ENCODE data around the gene FAM200B. TPM values are rescaled to one million over a fixed set of nuclear protein-coding genes. Genes with fewer than 3 reads are reported as not detected.

FAM200B gene
- total RNA-seq, 4 donors from 2014 or later: 54.1 to 97.4 (median 72.7) TPM

- Histone ChIP-seq H3K9me3 (no peaks in the 10 kb centered on the region), H3K27ac (peak within 1 kb of the TSS in 3 of 4 donors; percentile 34 to 67 (median 41)), H3K4me3 (peak within 1 kb of the TSS; percentile 27 to 56), H3K27me3 (no peaks in the 10 kb centered on the region), H3K4me1 (peaks cover 0 to 13% (median 0%) of the 10 kb centered on the region in 3 donors), H3K36me3 (no peaks in the 10 kb centered on the region)
- peak; percentile 82 for ATAC-seq
- TF ChIP-seq POLR2AphosphoS5 (IDR thresholded peaks at IDR 0.05) (peak; percentile 32), CTCF (IDR thresholded peaks at IDR 0.05) (no peak), POLR2A (IDR thresholded peaks at IDR 0.05) (no peak)
- 0 to 2% methylated on average over 1 to 19 of the region's 43 CpGs for WGBS, 2 donors (ENCODE audit: low coverage in 1 of 2)
These were observed 21.3 kb downstream of the FAM200B start, which contains the start of gene BST1 for GRCh38 chr4:15702941-15703403. TSS of gene BST1 (plus strand) at chr4:15703065. CDS start at chr4:15703145, 80 bp downstream.

- peaks cover 0 to 13% (median 0%) of the 10 kb centered on the region in 3 donors for H3K4me1 ChIP-seq
- ATAC-seq: peak; percentile 7
- no peak for TF ChIP-seq POLR2A (IDR thresholded peaks at IDR 0.05)
- TF ChIP-seq EP300 (IDR thresholded peaks at IDR 0.05): no peak
- no peak for TF ChIP-seq POLR2AphosphoS5 (IDR thresholded peaks at IDR 0.05)
- TF ChIP-seq CTCF (IDR thresholded peaks at IDR 0.05): no peak
- peak overlapping the region in 3 of 4 donors; percentile 34 to 67 (median 41) for H3K27ac ChIP-seq
- H3K36me3 ChIP-seq: no peaks in the 10 kb centered on the region
- no peaks in the 10 kb centered on the region for H3K9me3 ChIP-seq
- 75 to 87% methylated on average over 8 to 11 of the region's 11 CpGs for WGBS, 2 donors (ENCODE audit: low coverage in 1 of 2)
- H3K27me3 ChIP-seq: no peaks in the 10 kb centered on the region
- peak overlapping the region; percentile 27 to 56 for H3K4me3 ChIP-seq
These were observed 21.8 kb downstream of the FAM200B start for GRCh38 chr4:15703439-15703838.

GRCh38 chr4:15704129-15704528, 22.5 kb downstream of the FAM200B start:
- Histone ChIP-seq H3K36me3 (no peaks in the 10 kb centered on the region), H3K4me1 (peaks cover 0 to 13% (median 0%) of the 10 kb centered on the region in 3 donors), H3K9me3 (no peaks in the 10 kb centered on the region), H3K27ac (no peak overlapping the region), H3K4me3 (no peak overlapping the region), H3K27me3 (no peaks in the 10 kb centered on the region)
- ATAC-seq: no peak
- no peak for TF ChIP-seq CTCF (IDR thresholded peaks at IDR 0.05)
- TF ChIP-seq POLR2AphosphoS5 (IDR thresholded peaks at IDR 0.05): no peak
- TF ChIP-seq POLR2A (IDR thresholded peaks at IDR 0.05): no peak
- TF ChIP-seq EP300 (IDR thresholded peaks at IDR 0.05): no peak

- H3K27me3 ChIP-seq: no peaks in the 10 kb centered on the region
- H3K27ac ChIP-seq: no peak overlapping the region
- 24 to 33% methylated on average over 2 to 3 of the region's 3 CpGs for WGBS, 2 donors (ENCODE audit: low coverage in 1 of 2)
- H3K4me3 ChIP-seq: no peak overlapping the region
- ATAC-seq: no peak
- TF ChIP-seq POLR2A (IDR thresholded peaks at IDR 0.05) (no peak), CTCF (IDR thresholded peaks at IDR 0.05) (no peak), POLR2AphosphoS5 (IDR thresholded peaks at IDR 0.05) (no peak), EP300 (IDR thresholded peaks at IDR 0.05) (no peak)
- no peaks in the 10 kb centered on the region for H3K36me3 ChIP-seq
- peaks cover 0 to 13% (median 0%) of the 10 kb centered on the region in 3 donors for H3K4me1 ChIP-seq
- H3K9me3 ChIP-seq: no peaks in the 10 kb centered on the region
These were observed 25.2 kb downstream of the FAM200B start for GRCh38 chr4:15706646-15707362.

GRCh38 chr4:15707363-15707715, 25.7 kb downstream of the FAM200B start:
- no peak for ATAC-seq
- TF ChIP-seq EP300 (IDR thresholded peaks at IDR 0.05) (no peak), POLR2A (IDR thresholded peaks at IDR 0.05) (no peak), CTCF (IDR thresholded peaks at IDR 0.05) (no peak), POLR2AphosphoS5 (IDR thresholded peaks at IDR 0.05) (no peak)
- Histone ChIP-seq H3K4me3 (no peak overlapping the region), H3K27ac (no peak overlapping the region), H3K27me3 (no peaks in the 10 kb centered on the region), H3K36me3 (no peaks in the 10 kb centered on the region), H3K4me1 (peaks cover 0 to 11% (median 0%) of the 10 kb centered on the region in 3 donors), H3K9me3 (no peaks in the 10 kb centered on the region)
- WGBS, 2 donors (ENCODE audit: low coverage in 1 of 2): 47% methylated on average over 6 of the region's 7 CpGs; no CpG with 5 or more reads in 1 of the 2 donors
